Osteoblast (primary cell): ENCODE data around the gene RGS16. TPM values are rescaled to one million over a fixed set of nuclear protein-coding genes. Genes with fewer than 3 reads are reported as not detected.
"Not testable (repeated sequence)": the region's sequence is repeated elsewhere in the genome, so short reads cannot be mapped to it uniquely, and the experiment has no call there.

Experiments
- DNase-seq: peaks from one replicate; pipeline ENCODE4 v3.0.0; 2011; ENCODE audit warnings: low spot score, mixed read lengths; ENCODE audit not compliant: insufficient read length; ENCODE audit errors: missing footprints
- H2AFZ ChIP-seq: 2 replicates; pipeline ENCODE4 v1.6.0; 2011; ENCODE audit warnings: mild to moderate bottlenecking, low read length
- H3K27ac ChIP-seq: 2 replicates; pipeline ENCODE4 v1.5.1; 2011; ENCODE audit warnings: mild to moderate bottlenecking, low read depth, low read length, moderate library complexity
- H3K27me3 ChIP-seq: 2 replicates; pipeline ENCODE4 v1.6.0; 2012; ENCODE audit warnings: mild to moderate bottlenecking, control low read depth, inconsistent platforms, low read length, moderate library complexity; ENCODE audit not compliant: insufficient read depth
- H3K36me3 ChIP-seq: 2 replicates; pipeline ENCODE4 v1.5.1; 2011; ENCODE audit warnings: mild to moderate bottlenecking, low read length, control low read depth, moderate library complexity; ENCODE audit not compliant: insufficient read depth
- H3K4me1 ChIP-seq: 2 replicates; pipeline ENCODE4 v1.5.1; 2011; ENCODE audit warnings: mild to moderate bottlenecking, low read length, control low read depth, moderate library complexity; ENCODE audit not compliant: insufficient read depth
- H3K4me2 ChIP-seq: 2 replicates; pipeline ENCODE4 v1.6.0; 2011; ENCODE audit warnings: mild to moderate bottlenecking, low read length; ENCODE audit not compliant: insufficient read depth
- H3K4me3 ChIP-seq: fragments of 200-600 bp; sonication (generic); 3 replicates; pipeline ENCODE4 v1.5.1; 2012; ENCODE audit warnings: mild to moderate bottlenecking, low read length, inconsistent platforms; ENCODE audit not compliant: insufficient read depth
- H3K79me2 ChIP-seq: 2 replicates; pipeline ENCODE4 v1.6.0; 2012; ENCODE audit warnings: mild to moderate bottlenecking, low read length, control low read depth, inconsistent platforms; ENCODE audit not compliant: insufficient read depth
- H3K9me3 ChIP-seq: 2 replicates; pipeline ENCODE4 v1.5.1; 2011; ENCODE audit warnings: low read depth, low read length, control low read depth
- H4K20me1 ChIP-seq: 2 replicates; pipeline ENCODE4 v1.6.0; 2012; ENCODE audit warnings: mild to moderate bottlenecking, low read length, control low read depth; ENCODE audit not compliant: insufficient read depth
- total RNA-seq: library from RNA; depleted of rRNA; stranded (reverse); fragments of >200 nt; gene quantifications from 2 replicates; pipeline ENCODE4 v1.2.3, GENCODE V29; 2012
- TF ChIP-seq, protein P1 (sequence below): IDR thresholded peaks from 2 replicates; pipeline ENCODE4 v1.5.1; 2011; ENCODE audit warnings: mild to moderate bottlenecking, low read depth, low read length, moderate library complexity; ENCODE audit errors: extremely low read depth

RGS16 gene
- total RNA-seq, 1 donor: under 0.01 TPM

DNA sequence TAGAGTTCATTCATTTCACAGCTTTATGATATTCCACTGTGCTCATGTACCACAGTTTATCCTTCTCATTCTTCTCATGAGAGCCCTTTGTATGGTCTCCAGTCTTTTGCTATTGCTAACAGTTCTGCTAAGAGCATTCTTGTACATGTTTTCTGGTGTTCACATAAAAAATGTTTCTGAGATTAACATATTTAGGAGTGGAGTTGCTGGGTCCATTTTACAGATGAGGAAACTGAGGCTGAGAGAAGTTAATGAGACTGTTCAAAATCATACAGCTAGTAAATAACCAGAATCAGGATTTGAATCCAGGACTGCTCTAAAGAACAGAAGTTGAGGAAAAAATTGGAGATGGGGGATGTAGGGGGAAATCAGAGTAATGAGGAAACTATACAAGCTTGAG, 28.8 kb upstream of the RGS16 start:
- no peaks in the 10 kb centered on the region for H4K20me1 ChIP-seq
- no peak for DNase-seq
- H3K9me3 ChIP-seq: no peaks in the 10 kb centered on the region
- H3K4me2 ChIP-seq: no peak overlapping the region
- H3K27ac ChIP-seq: no peak overlapping the region
- TF ChIP-seq, protein P1, sequence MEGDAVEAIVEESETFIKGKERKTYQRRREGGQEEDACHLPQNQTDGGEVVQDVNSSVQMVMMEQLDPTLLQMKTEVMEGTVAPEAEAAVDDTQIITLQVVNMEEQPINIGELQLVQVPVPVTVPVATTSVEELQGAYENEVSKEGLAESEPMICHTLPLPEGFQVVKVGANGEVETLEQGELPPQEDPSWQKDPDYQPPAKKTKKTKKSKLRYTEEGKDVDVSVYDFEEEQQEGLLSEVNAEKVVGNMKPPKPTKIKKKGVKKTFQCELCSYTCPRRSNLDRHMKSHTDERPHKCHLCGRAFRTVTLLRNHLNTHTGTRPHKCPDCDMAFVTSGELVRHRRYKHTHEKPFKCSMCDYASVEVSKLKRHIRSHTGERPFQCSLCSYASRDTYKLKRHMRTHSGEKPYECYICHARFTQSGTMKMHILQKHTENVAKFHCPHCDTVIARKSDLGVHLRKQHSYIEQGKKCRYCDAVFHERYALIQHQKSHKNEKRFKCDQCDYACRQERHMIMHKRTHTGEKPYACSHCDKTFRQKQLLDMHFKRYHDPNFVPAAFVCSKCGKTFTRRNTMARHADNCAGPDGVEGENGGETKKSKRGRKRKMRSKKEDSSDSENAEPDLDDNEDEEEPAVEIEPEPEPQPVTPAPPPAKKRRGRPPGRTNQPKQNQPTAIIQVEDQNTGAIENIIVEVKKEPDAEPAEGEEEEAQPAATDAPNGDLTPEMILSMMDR: no peak
- no peaks in the 10 kb centered on the region for H3K79me2 ChIP-seq
- H3K36me3 ChIP-seq: no peaks in the 10 kb centered on the region
- no peak overlapping the region for H3K4me3 ChIP-seq
- no peak overlapping the region for H2AFZ ChIP-seq
- H3K27me3 ChIP-seq: no peaks in the 10 kb centered on the region
- no peaks in the 10 kb centered on the region for H3K4me1 ChIP-seq

DNA sequence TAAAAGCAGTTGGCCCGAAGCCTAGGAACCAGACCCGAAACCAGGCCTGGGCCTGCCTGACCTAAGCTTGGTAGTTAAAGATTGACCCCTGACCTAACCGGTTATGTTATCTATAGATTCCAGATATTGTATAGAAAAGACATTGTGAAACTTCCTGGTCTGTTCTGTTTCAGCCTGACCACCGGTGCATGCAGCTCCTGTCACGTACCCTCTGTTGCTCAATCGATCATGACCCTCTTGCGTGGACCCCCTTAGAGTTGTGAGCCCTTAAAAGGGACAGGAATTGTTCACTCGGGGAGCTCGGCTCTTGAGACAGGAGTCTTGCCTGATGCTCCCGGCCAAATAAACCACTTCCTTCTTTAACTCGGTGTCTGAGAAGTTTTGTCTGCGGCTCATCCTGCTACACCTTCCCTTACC, 28.3 kb upstream of the RGS16 start:
- H3K79me2 ChIP-seq, H3K36me3 ChIP-seq, H3K9me3 ChIP-seq, H3K27ac ChIP-seq, H2AFZ ChIP-seq, DNase-seq, H3K4me3 ChIP-seq, H3K4me1 ChIP-seq, H3K27me3 ChIP-seq, H3K4me2 ChIP-seq, H4K20me1 ChIP-seq: not testable (repeated sequence)

DNA sequence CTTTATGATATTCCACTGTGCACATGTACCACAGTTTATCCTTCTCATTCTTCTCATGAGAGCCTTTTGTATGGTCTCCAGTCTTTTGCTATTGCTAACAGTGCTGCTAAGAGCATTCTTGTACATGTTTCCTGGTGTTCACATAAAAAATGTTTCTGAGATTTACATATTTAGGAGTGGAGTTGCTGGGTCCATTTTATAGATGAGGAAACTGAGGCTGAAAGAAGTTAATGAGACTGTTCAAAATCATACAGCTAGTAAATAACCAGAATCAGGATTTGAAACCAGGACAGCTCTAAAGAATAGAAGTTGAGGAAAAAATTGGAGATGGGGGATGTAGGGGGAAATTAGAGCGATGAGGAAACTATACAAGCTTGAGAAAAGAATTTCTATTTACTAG, 27.8 kb upstream of the RGS16 start:
- Histone ChIP-seq H3K79me2 (no peaks in the 10 kb centered on the region), H3K4me1 (no peaks in the 10 kb centered on the region), H3K27ac (no peak overlapping the region), H4K20me1 (no peaks in the 10 kb centered on the region), H3K4me3 (no peak overlapping the region), H3K4me2 (no peak overlapping the region), H2AFZ (no peak overlapping the region), H3K27me3 (no peaks in the 10 kb centered on the region), H3K9me3 (no peaks in the 10 kb centered on the region), H3K36me3 (no peaks in the 10 kb centered on the region)
- DNase-seq: no peak
- TF ChIP-seq, protein P1: no peak

DNA sequence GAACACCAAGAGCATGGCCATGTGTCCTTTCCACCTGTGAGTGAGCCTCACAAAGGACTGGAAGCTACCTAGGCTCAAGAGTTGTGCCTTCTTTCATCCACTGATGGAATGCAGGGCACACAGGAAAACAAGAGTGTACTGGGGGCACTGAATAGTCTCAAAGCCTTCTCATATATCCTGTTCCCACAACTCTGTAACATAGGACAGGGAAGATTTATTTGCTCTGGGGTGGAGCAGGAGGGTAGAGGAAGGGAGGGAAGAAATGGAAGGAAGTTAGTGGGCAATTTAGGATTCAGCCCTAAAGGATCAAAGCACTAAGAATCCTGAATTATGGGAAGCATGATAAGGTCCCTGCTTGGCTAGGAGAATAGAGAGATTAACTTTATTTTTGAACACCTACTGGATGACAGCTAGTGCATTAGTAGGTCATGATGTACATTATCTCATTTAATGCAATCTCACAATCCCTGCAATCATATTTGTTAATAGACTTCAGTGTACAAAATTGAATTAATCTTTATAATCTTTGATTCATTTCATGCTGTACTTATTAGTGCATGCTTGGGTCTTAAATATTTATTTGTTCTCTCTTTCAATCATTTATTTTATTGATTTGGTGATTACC, 27.0 kb upstream of the RGS16 start:
- no peaks in the 10 kb centered on the region for H3K9me3 ChIP-seq
- no peaks in the 10 kb centered on the region for H4K20me1 ChIP-seq
- H3K27me3 ChIP-seq: no peaks in the 10 kb centered on the region
- no peak overlapping the region for H2AFZ ChIP-seq
- H3K79me2 ChIP-seq: no peaks in the 10 kb centered on the region
- no peak overlapping the region for H3K4me2 ChIP-seq
- TF ChIP-seq, protein P1: no peak
- no peak for DNase-seq
- no peaks in the 10 kb centered on the region for H3K4me1 ChIP-seq
- H3K36me3 ChIP-seq: no peaks in the 10 kb centered on the region
- H3K4me3 ChIP-seq: no peak overlapping the region
- no peak overlapping the region for H3K27ac ChIP-seq
